ENCODE measurements around the gene BTBD2. TPM values are rescaled to one million over a fixed set of nuclear protein-coding genes. Genes with fewer than 3 reads are reported as not detected.

The BTBD2 gene
- total and polyA plus RNA-seq, 8 donors: 33.9 to 46.4 (median 37.0) TPM

GRCh38 chr19:2054763-2055162, 39.2 kb upstream of the BTBD2 start:
- intact Hi-C loops (cut with DNase I): no loop called here
- FAIRE-seq (no peak), ATAC-seq (no peak), DNase-seq (peak in 2 of 6 donors; percentile 36 to 70)
- Histone ChIP-seq H3K36me3 (no peaks in the 10 kb centered on the region), H3K4me1 (peaks cover 22 to 40% (median 25%) of the 10 kb centered on the region in 3 donors), H3K27me3 (no peaks in the 10 kb centered on the region), H3K27ac (peak overlapping the region in 1 of 4 donors; percentile 63), H3K4me3 (no peak overlapping the region), H3K9me3 (no peaks in the 10 kb centered on the region)
- WGBS, 2 donors: 77 to 83% methylated on average over 8 of the region's 8 CpGs
- no peak for TF ChIP-seq CTCF (IDR thresholded peaks at IDR 0.05)

GRCh38 chr19:2053601-2054389, 38.3 kb upstream of the BTBD2 start:
- no peak for FAIRE-seq
- WGBS, 2 donors: 72 to 76% methylated on average over 24 of the region's 24 CpGs
- intact Hi-C loops (cut with DNase I): no loop called here
- Histone ChIP-seq H3K27me3 (no peaks in the 10 kb centered on the region), H3K9me3 (no peaks in the 10 kb centered on the region), H3K27ac (peak overlapping the region in 2 of 4 donors; percentile 42 to 63), H3K4me1 (peaks cover 15 to 34% (median 18%) of the 10 kb centered on the region in 3 donors), H3K36me3 (no peaks in the 10 kb centered on the region), H3K4me3 (no peak overlapping the region)
- ATAC-seq: peak in 3 of 4 donors; percentile 3 to 26 (median 11)
- DNase-seq: peak; percentile 77 to 90 (median 84)
- no peak for TF ChIP-seq CTCF (IDR thresholded peaks at IDR 0.05)

GRCh38 chr19:2051773-2052704, 36.5 kb upstream of the BTBD2 start:
- ATAC-seq (no peak), DNase-seq (peak; percentile 62 to 82 (median 70)), FAIRE-seq (no peak)
- 33 to 39% methylated on average over 18 of the region's 18 CpGs for WGBS, 2 donors
- TF ChIP-seq CTCF (IDR thresholded peaks at IDR 0.05): no peak
- no peaks in the 10 kb centered on the region for H3K36me3 ChIP-seq
- H3K4me3 ChIP-seq: peak overlapping the region in 1 of 4 donors; percentile 98
- intact Hi-C loops (cut with DNase I): no loop called here
- H3K4me1 ChIP-seq: peaks cover 23 to 51% (median 35%) of the 10 kb centered on the region in 3 donors
- peak overlapping the region; percentile 93 to 98 (median 97) for H3K27ac ChIP-seq
- H3K27me3 ChIP-seq: no peaks in the 10 kb centered on the region
- H3K9me3 ChIP-seq: no peaks in the 10 kb centered on the region

GRCh38 chr19:2050991-2051772, 35.7 kb upstream of the BTBD2 start, which contains the start of gene MKNK2:
TSS of gene MKNK2 (minus strand) at chr19:2051244. CDS start at chr19:2050851, 393 bp downstream.
- intact Hi-C loops (cut with DNase I): no loop called here
- Histone ChIP-seq H3K9me3 (no peaks in the 10 kb centered on the region), H3K27me3 (no peaks in the 10 kb centered on the region), H3K36me3 (peaks cover 0 to under 1% (median 0%) of the 10 kb centered on the region in 3 donors), H3K4me3 (peak within 1 kb of the TSS; percentile 71 to 98 (median 92)), H3K27ac (peak within 1 kb of the TSS; percentile 93 to 98 (median 97)), H3K4me1 (peaks cover 32 to 58% (median 44%) of the 10 kb centered on the region in 3 donors)
- 2 to 3% methylated on average over 61 to 93 of the region's 93 CpGs for WGBS, 2 donors
- FAIRE-seq (no peak), ATAC-seq (peak; percentile 49 to 67 (median 60)), DNase-seq (peak; percentile 79 to 100 (median 95))
- TF ChIP-seq CTCF (IDR thresholded peaks at IDR 0.05): peak; percentile 10 to 57 (median 30)
